HL-60/S4 (cell line): ENCODE results near the gene ZNF629.

Experiments used
- in situ Hi-C: fragments of 300-500 bp; cut with MboI; formaldehyde crosslinking; loops from 2 replicates; pipeline ENCODE4 v1.14.3; 2022; ENCODE audit warnings: low sequenced_read_pairs

ZNF629 gene

GRCh38 chr16:30767767-30768465 lies 19.1 kb downstream of the ZNF629 start:
- in situ Hi-C loops: no loop called here

DNA sequence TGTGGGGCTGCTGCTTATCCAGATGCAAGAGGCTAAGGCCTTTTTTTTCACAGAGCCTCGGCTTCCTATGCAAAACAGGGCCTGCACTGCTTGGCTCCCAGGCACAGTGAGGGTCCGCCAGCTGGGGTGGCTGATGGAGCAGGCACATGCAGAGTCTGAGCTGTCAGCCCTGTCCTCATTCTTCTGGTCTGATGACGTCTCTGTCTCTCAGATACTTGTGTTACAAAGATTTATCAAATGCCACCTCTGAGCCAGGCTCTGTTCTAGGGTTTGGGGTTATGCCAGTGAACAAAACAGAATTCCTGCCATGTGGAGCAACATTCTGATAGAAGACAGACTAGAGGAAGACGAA lies 20.1 kb downstream of the ZNF629 start:
- in situ Hi-C loops: no loop called here

- in situ Hi-C loops: no loop called here
Measured at GRCh38 chr16:30766206-30766932, 20.6 kb downstream of the ZNF629 start.

DNA sequence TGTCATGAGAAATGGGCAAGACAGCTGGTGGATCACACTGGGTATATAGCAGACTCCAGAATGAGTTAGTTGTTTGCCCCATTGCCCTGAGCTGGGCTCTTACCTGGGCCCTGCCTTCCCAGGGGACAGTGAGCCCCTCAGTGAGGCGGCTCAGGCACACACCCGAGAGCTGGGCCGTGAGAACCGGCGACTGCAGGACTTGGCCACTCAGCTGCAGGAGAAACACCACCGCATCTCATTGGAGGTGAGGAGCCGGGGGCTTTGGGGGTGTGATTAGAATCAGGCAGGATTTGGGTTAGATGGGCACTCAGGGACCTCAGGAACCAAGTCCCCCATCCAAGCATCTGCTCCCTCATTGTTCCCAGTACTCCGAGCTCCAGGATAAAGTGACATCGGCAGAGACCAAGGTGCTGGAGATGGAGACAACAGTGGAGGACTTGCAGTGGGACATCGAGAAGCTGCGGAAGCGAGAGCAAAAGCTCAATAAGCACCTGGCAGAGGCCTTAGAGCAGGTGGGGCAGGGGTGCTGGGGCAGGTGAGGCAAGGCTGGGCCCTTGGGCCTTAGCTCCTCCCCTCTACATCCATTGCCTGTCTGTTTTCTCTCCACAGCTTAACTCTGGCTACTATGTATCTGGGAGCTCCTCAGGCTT lies 22.1 kb downstream of the ZNF629 start:
- in situ Hi-C loops: no loop called here

DNA sequence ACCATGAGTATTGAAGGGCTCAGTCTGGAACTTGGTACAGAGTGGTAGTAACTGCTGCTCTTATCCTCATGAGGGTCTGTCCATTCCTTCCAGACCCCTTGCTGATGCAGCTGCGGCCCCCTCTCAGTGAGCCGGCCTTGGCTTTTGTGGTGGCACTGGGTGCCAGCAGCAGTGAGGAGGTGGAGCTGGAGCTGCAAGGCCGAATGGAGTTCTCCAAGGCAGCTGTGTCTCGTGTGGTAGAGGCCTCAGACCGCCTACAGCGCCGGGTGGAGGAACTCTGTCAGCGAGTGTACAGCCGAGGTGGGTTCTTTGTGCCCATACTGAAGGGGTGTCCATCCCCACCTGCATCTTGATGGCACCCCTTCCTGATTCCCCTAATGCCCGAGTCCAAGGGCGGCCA lies 22.9 kb downstream of the ZNF629 start:
- in situ Hi-C loops: no loop called here

DNA sequence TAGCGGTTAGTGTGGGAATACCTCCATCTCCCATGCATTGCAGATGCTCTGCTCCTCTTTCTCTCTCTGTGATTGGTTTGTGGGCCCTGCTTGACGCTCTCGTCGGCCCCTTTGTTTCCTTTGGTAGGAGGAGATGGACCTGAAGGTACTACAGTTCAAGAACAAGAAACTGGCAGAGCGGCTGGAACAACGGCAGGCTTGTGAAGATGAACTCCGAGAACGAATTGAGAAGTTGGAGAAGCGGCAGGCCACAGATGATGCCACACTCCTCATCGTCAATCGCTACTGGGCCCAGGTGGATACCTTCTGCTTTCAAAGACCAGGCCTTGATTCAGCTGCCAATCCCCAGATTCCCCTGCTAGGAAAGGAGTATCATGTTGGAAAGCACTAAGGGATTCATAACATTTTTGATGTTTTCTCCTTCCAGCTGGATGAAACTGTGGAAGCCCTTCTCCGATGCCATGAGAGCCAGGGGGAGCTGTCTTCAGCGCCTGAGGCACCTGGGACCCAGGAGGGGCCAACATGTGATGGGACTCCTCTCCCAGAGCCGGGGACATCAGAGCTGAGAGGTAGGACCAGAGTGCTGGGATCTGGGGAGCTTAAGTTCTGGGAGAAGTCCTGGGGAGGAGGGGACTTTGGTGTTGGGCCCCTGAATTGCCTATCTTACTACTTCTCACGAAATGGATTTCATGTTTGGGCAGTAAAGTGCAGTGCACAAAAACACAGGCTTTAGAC lies 23.8 kb downstream of the ZNF629 start:
- in situ Hi-C loops: no loop called here

DNA sequence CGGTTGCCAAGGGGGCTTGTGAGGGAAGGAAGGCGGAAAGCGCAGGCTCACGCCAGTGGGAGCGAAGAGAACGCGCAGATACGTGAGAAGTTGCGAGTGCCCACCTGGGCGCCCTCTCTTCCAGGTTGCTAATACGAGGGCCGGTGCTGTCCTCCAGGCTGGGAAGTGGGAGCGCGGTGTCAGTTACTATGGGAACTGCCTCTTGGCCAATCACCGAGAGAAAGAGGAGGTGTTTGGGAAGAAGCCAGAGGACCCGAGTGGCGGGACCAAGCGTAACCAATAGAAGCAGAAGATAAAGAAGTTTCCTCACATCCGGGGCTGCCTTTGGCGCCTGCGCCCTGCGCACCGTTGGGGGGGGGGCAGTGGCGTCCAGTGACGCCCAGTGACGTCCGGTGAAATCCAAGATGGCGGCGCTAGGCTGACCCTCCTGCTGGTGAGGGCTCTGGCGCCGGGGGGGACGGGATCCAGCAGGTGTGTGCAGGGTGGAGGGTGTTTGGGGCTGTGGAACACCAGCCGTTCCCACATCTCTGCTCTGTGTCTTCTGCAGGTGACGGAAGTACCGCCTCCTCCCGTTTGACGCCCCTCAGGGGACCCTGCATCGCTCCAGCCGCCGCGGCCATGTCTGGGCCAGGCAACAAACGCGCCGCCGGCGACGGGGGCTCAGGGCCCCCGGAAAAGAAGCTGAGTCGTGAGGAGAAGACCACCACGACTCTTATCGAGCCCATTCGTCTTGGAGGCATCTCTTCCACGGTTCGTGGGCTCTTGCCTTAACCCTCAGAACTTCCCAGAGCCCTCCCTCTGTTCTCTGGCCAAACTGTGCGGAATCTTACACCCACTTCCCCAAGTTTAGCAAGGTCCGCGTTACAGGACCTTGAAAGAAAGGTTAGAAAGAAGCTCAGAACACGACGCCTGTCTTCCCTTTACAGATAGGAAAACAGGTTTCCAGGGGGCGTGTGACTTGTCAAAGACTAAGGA lies 24.8 kb downstream of the ZNF629 start, which contains the start of the genes CFAP119 and RNF40:
TSS of gene CFAP119 (minus strand) at position 135 of the 975 bp plus-strand sequence. CDS start 314 bp downstream, outside the sequence.
TSS of gene RNF40 (plus strand) at position 395 of the 975 bp plus-strand sequence. CDS start at position 619, 224 bp downstream.
- in situ Hi-C loops: no loop called here

GRCh38 chr16:30761427-30761927 lies 25.5 kb downstream of the ZNF629 start:
- in situ Hi-C loops: no loop called here

- in situ Hi-C loops: no loop called here
Measured at GRCh38 chr16:30760577-30761426, 26.2 kb downstream of the ZNF629 start.

- in situ Hi-C loops: no loop called here
Measured at GRCh38 chr16:30760001-30760559, 26.9 kb downstream of the ZNF629 start.

- in situ Hi-C loops: no loop called here
Measured at GRCh38 chr16:30758988-30759491, 28.0 kb downstream of the ZNF629 start.

DNA sequence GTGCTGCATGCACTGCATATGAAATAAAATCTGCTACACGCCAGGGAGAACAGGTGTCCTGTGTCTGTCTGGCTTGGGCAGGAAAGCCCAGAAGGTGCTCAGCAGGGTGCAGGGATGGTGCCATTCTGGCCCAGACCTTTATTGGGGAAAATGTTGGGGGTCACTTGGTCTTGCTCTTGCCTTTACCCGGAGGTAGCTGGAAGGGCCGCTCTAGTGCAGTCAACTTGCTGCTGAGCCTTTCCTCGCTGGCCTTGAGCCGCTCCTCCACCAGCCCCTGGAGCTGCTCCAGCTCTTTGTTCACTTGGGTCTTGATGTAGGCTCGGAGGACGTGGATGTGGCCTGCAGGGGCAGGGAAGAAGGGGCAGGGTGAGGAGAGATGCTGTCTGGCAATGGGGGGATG lies 29.7 kb downstream of the ZNF629 start:
- in situ Hi-C loops: no loop called here

- in situ Hi-C loops: no loop called here
Measured at GRCh38 chr16:30756781-30757100, 30.3 kb downstream of the ZNF629 start.

- in situ Hi-C loops: no loop called here
Measured at GRCh38 chr16:30755955-30756780, 30.8 kb downstream of the ZNF629 start.

DNA sequence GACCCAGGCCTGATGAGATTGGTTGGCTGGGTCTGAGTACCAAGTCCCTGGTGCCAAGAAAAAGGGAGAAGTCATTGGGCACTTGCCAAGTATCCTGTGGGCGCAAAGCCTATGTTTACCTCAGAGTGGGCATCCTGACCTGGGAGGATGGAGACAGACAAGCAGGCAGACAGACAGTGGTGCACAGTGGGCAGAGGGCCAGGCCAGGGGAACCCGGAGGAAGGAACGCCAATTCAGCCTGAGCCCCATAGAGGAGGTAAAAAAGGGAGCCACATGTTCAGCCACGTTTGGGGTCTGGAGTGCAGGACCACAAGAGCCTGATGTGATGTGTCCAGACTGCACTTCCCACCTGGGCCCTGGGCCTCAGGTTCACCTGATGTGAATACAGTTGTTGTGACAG lies 33.4 kb downstream of the ZNF629 start:
- in situ Hi-C loops: no loop called here

DNA sequence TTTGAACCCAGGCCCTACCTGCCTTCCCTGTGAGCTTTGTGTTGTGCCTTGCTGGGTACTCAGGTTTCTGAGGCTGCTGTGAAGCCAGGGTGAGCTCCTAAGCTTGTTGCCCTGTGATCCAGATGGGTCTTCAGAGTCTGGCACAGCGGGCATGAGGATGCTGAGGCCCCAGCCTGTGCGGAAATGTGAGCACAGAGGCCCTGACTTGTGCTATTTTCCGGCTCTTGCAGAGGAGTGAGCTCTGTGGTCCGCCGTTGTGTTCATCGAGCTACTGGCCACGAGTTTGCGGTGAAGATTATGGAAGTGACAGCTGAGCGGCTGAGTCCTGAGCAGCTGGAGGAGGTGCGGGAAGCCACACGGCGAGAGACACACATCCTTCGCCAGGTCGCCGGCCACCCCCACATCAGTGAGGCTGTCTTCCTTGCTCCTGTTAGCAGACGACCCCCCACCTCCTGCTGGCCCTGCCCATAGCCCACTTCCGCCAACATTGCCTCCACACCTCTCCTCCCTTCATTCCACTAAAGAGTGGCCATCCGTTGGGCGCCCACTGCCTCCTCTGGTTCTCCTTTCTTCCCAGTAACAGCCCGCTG lies 36.0 kb downstream of the ZNF629 start:
- in situ Hi-C loops: no loop called here

GRCh38 chr16:30750201-30750600 lies 36.8 kb downstream of the ZNF629 start:
- in situ Hi-C loops: no loop called here
